Sigmoid colon (tissue), 4 donors: ENCODE data around the gene TIMM9.

Source experiments
- EP300 ChIP-seq, 4 donors: sonication (generic); formaldehyde crosslinking; IDR thresholded peaks; one replicate each; pipeline ENCODE4 v1.6.1; 2017; ENCODE audit warnings: antibody characterized with exemption in 4 of 4
- POLR2A ChIP-seq, 2 donors: fragments of 450-650 bp; IDR thresholded peaks; one replicate each; pipeline ENCODE4 v1.6.1; 2016; ENCODE audit warnings: antibody characterized with exemption in 2 of 2, mild to moderate bottlenecking in 2 of 2, moderate library complexity in 2 of 2
- POLR2AphosphoS5 ChIP-seq, 4 donors: sonication (generic); formaldehyde crosslinking; IDR thresholded peaks; one replicate each; pipeline ENCODE4 v1.6.1; 2017; ENCODE audit warnings: antibody characterized with exemption in 4 of 4
- TF ChIP-seq, protein P1 (sequence below), 4 experiments: fragments of 450-650 bp in 3 of 4; fragments of 200-600 bp in 1 of 4; IDR thresholded peaks; one replicate each; pipeline ENCODE4 v1.5.1; 2016 to 2019; ENCODE audit warnings: antibody characterized with exemption in 4 of 4, mild to moderate bottlenecking in 3 of 4, moderate library complexity in 2 of 4

DNA sequence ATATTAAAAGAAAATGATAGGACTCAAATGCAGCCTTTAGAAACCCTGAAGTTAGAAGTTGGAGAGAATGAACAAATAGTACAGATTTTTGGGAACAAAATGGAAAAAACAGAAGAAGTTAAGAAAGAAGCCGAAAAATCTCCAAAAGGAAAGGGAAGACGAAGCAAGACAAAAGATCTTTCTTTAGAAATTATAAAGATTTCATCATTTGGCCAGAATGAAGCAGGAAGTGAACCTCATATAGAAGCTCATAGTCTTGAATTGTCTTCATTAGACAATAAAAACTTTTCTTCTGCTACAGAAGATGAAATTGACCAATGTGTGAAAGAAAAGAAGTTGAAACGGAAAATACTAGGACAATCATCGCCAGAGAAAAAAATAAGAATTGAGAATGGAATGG lies 63.0 kb downstream of the TIMM9 start:
- TF ChIP-seq, protein P1, sequence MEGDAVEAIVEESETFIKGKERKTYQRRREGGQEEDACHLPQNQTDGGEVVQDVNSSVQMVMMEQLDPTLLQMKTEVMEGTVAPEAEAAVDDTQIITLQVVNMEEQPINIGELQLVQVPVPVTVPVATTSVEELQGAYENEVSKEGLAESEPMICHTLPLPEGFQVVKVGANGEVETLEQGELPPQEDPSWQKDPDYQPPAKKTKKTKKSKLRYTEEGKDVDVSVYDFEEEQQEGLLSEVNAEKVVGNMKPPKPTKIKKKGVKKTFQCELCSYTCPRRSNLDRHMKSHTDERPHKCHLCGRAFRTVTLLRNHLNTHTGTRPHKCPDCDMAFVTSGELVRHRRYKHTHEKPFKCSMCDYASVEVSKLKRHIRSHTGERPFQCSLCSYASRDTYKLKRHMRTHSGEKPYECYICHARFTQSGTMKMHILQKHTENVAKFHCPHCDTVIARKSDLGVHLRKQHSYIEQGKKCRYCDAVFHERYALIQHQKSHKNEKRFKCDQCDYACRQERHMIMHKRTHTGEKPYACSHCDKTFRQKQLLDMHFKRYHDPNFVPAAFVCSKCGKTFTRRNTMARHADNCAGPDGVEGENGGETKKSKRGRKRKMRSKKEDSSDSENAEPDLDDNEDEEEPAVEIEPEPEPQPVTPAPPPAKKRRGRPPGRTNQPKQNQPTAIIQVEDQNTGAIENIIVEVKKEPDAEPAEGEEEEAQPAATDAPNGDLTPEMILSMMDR (IDR thresholded peaks at IDR 0.05): no peak
- TF ChIP-seq POLR2A (IDR thresholded peaks at IDR 0.05) (no peak), EP300 (IDR thresholded peaks at IDR 0.05) (no peak), POLR2AphosphoS5 (IDR thresholded peaks at IDR 0.05) (no peak)
